MG63 (cell line): ENCODE data around the gene FUNDC2. TPM values are rescaled to one million over a fixed set of nuclear protein-coding genes. Genes with fewer than 3 reads are reported as not detected.

ENCODE experiments used
- DNase-seq: peaks from one replicate; pipeline ENCODE4 v3.0.0-alpha.2; 2020
- H3K27me3 ChIP-seq: fragments of 250-450 bp; sonication (Bioruptor Pico); 2 replicates; pipeline ENCODE4 v1.5.1; 2020; ENCODE audit warnings: mild to moderate bottlenecking, moderate library complexity
- H3K36me3 ChIP-seq: fragments of 250-450 bp; sonication (Bioruptor Pico); 2 replicates; pipeline ENCODE4 v1.5.1; 2020; ENCODE audit warnings: mild to moderate bottlenecking, moderate library complexity
- H3K4me3 ChIP-seq: fragments of 250-450 bp; sonication (Bioruptor Pico); 2 replicates; pipeline ENCODE4 v1.5.1; 2020; ENCODE audit warnings: mild to moderate bottlenecking, moderate library complexity
- H3K9me3 ChIP-seq: fragments of 250-450 bp; sonication (Bioruptor Pico); 2 replicates; pipeline ENCODE4 v1.5.1; 2020; ENCODE audit warnings: mild to moderate bottlenecking, moderate library complexity
- total RNA-seq: library from RNA; depleted of rRNA; stranded (reverse); fragments of >200 nt; shearing (Covaris generic); gene quantifications from 2 replicates; pipeline ENCODE4 v1.2.3, GENCODE V29; 2014; ENCODE audit warnings: low replicate concordance; rRNA removed

The FUNDC2 gene
- total RNA-seq, 1 experiment from 2014 or later, result 104 TPM

DNA sequence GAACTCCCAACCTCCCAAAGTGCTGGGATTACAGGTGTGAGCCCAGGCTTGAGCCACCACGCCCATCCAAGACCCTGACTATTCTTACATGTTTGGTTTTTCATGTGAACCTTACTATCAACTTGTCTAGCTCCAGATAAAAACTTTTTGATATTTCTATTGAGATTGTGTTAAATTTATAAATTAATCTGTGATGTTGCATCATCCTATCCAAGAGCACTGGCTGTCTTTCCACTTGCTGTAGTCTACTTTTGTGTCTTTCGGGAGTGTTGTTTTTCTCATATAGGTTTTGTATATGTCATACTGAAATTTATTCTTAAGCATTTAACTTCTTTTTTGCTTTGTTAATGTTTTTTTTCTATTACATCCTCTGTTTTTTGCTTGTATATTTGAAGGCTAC is 79.3 kb downstream of the FUNDC2 start:
- peaks cover 13% of the 10 kb centered on the region for H3K36me3 ChIP-seq
- no peak for DNase-seq
- no peaks in the 10 kb centered on the region for H3K9me3 ChIP-seq
- H3K4me3 ChIP-seq, result no peak overlapping the region
- H3K27me3 ChIP-seq, result no peaks in the 10 kb centered on the region

DNA sequence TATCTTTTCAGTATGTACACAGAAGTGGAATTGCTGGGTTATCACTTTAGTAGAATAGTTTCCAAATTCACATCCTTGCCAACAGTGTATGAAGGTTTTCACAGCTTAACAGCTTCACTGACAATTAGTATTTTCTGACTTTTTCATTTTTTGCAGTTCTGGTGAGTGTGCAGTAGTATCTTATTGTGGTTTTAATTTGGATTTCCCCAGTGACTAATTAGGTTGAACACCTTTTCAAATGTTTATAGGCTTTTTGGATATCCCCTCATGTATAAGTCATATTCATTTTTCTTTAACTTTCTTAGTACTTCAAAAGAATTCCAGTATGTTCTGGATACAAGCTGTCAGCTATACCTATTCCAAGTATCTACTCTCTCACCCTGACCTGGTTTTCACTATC is 81.8 kb downstream of the FUNDC2 start:
- Histone ChIP-seq H3K36me3 (peaks cover 24% of the 10 kb centered on the region), H3K9me3 (peaks cover 2% of the 10 kb centered on the region; the same call in 1 of the 2 replicates), H3K4me3 (no peak overlapping the region), H3K27me3 (no peaks in the 10 kb centered on the region)
- DNase-seq, result no peak

Other genes with a start within 250 kb of the FUNDC2 start
- 28.9 and 62.7 TPM in 2 replicates for gene MPP1, start 221.4 kb upstream of the FUNDC2 start, total RNA-seq
- not detected in 2 replicates for gene SMIM9, start 192.2 kb upstream of the FUNDC2 start, total RNA-seq
- gene F8A1, start 140.5 kb upstream of the FUNDC2 start, total RNA-seq, result 4.3 TPM in 1 of 2 replicates, not detected in the other
- gene F8, start 4.1 kb upstream of the FUNDC2 start, total RNA-seq, result 5.6 and 7.4 TPM in 2 replicates
- 16.7 and 38.6 TPM in 2 replicates for gene CMC4, start 44.3 kb downstream of the FUNDC2 start, total RNA-seq
- gene MTCP1, start 44.3 kb downstream of the FUNDC2 start, total RNA-seq, result 14.6 and 79.5 TPM in 2 replicates
- gene BRCC3, start 44.7 kb downstream of the FUNDC2 start, total RNA-seq, result 1.5 and 4.9 TPM in 2 replicates
- gene VBP1, start 189.6 kb downstream of the FUNDC2 start, total RNA-seq, result 115 and 172 TPM in 2 replicates
- gene RAB39B, start 237.6 kb downstream of the FUNDC2 start, total RNA-seq, result 1.6 and 1.7 TPM in 2 replicates